Lower leg skin (tissue), 4 donors: ENCODE results near the gene PRSS1. TPM values are rescaled to one million over a fixed set of nuclear protein-coding genes. Genes with fewer than 3 reads are reported as not detected.
"Not testable (repeated sequence)": the region's sequence is repeated elsewhere in the genome, so short reads cannot be mapped to it uniquely, and the experiment has no call there.

Experiments
- DNase-seq, 2 donors: peaks; one replicate each; pipeline ENCODE4 v3.0.0-alpha.2; 2019; ENCODE audit warnings: low spot score in 2 of 2
- H3K4me3 ChIP-seq: fragments of 200-600 bp; sonication (generic); 2 replicates; pipeline ENCODE4 v1.5.1; 2017; ENCODE audit warnings: mild to moderate bottlenecking, low read depth; ENCODE audit not compliant: poor library complexity, severe bottlenecking
- POLR2A ChIP-seq, 2 donors: fragments of 450-650 bp; IDR thresholded peaks; one replicate each; pipeline ENCODE4 v1.6.1; 2016 to 2017; ENCODE audit warnings: antibody characterized with exemption in 2 of 2, mild to moderate bottlenecking in 1 of 2, moderate library complexity in 1 of 2
- WGBS, 2 donors: methylation state at CpG; one replicate each; pipeline ENCODE4 v1.1.5; 2018; 5-methylcytosine and 5-hydroxymethylcytosine counted together
- intact Hi-C: fragments of 100-400 bp; cut with DNase I; formaldehyde crosslinking; loops from one replicate; pipeline ENCODE4 v1.15.0; 2023; ENCODE audit warnings: low total_unique reads
- total RNA-seq, 4 donors: library from RNA; depleted of rRNA; stranded (reverse); fragments of >200 nt; gene quantifications; one replicate each; pipeline ENCODE4 v1.1.0, GENCODE V29; 2016
- TF ChIP-seq, protein P1 (sequence below), 3 donors: fragments of 450-650 bp; IDR thresholded peaks; one replicate each; pipeline ENCODE4 v1.5.1; 2016; ENCODE audit warnings: antibody characterized with exemption in 3 of 3, mild to moderate bottlenecking in 3 of 3, moderate library complexity in 2 of 3

PRSS1 gene
- total RNA-seq = 1 to 10 TPM in 1 of 4 donors, not detected in 3; 3.0 TPM

DNA sequence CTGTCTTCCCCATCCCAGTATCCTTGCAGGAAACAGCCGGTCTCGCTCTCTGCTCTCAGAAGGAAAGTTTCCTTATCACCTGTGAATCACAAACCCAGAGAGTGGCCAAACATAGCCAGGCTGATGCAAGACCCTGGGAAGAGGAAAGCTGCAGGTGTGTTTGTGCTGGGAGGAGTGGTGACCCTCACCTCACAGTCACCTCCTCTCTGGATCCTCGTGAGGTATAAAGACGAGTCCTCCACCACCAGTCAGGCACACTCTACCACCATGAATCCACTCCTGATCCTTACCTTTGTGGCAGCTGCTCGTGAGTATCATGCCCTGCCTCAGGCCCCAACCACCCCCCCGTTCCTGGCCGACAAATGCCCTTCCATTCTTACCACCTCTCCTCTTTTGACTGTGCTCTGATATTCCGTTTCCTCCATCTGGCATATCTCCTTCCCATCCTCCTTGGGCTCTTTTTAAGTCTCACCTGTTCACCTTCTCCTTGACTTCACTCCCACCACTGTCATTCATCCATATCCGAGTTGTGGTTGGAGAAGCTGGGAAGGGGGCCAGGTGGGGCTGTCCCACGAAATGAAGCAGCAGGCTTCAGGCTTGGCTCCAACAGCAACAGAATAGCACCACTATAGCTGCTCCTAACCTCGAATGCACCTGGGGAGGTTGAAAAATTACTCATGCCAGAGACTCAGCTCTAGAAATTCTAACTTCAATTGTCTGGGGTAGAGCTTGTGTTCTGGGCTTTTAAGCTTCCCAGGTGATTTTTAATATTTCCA lies at the start of gene PRSS1:
Gene PRSS1, plus strand, starts transcription at position 255 of the 776 bp plus-strand sequence. Its CDS starts 13 bp downstream, at position 268.
- WGBS, 2 donors = 76 to 84% methylated on average over 11 of the region's 11 CpGs
- intact Hi-C loops = no loop called here
- no peak for DNase-seq
- H3K4me3 ChIP-seq = no peak within 1 kb of the TSS
- TF ChIP-seq, protein P1, sequence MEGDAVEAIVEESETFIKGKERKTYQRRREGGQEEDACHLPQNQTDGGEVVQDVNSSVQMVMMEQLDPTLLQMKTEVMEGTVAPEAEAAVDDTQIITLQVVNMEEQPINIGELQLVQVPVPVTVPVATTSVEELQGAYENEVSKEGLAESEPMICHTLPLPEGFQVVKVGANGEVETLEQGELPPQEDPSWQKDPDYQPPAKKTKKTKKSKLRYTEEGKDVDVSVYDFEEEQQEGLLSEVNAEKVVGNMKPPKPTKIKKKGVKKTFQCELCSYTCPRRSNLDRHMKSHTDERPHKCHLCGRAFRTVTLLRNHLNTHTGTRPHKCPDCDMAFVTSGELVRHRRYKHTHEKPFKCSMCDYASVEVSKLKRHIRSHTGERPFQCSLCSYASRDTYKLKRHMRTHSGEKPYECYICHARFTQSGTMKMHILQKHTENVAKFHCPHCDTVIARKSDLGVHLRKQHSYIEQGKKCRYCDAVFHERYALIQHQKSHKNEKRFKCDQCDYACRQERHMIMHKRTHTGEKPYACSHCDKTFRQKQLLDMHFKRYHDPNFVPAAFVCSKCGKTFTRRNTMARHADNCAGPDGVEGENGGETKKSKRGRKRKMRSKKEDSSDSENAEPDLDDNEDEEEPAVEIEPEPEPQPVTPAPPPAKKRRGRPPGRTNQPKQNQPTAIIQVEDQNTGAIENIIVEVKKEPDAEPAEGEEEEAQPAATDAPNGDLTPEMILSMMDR (IDR thresholded peaks at IDR 0.05) = no peak

DNA sequence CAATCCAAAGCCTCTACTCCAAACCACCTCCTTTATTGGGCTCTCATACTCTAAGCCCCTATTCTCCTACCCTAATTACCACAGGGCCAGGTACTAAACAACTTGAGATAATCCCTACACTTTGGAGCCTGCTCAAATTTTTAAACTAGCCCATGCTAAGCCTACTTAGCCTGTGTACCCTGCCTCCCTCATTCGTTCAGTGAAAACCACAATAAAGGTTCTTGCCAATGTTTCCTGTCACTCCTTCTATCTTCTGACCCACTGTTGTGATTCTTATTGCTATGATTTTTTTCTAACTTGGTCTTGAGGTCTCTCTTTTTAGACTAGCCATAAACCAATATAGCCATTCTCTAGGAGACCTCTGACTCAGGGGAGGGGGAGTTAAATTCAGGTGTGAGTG lies 48.3 kb upstream of the PRSS1 start:
- intact Hi-C loops, DNase-seq, H3K4me3 ChIP-seq: not testable (repeated sequence)
- WGBS, 2 donors = 37 to 46% methylated on average over 1 of the region's 1 CpG

DNA sequence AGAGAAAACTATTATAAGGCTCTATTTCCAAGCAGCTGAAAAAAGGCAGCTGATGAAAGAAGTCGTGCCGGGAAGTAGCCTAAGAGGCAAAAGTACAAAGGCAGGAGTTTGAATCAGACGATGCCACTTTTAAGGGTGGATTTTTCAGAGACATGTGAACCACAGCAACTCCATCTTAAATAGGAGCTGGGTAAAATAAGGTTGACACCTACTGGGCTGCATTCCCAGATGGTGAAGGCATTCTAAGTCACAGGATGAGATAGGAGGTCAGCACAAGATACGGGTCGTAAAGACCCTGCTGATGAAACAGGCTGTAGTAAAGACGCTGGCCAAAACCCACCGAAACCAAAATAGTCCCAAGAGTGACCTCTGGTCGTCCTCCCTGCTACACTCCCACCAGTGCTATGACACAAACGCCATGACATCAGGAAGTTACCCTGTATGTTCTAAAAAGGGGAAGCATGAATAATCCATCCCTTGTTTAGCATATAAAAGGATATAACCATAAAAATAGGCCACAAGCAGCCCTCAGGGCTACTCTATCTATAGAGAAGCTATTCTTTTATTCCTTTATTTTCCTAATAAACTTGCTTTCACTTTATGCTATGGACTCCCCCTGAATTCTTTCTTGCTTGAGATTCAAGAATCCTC lies 45.5 kb upstream of the PRSS1 start:
- WGBS, 2 donors = 68 to 77% methylated on average over 9 of the region's 9 CpGs
- intact Hi-C loops = no loop called here
- TF ChIP-seq POLR2A (IDR thresholded peaks at IDR 0.05) = no peak
- DNase-seq = no peak
- H3K4me3 ChIP-seq = no peak overlapping the region

DNA sequence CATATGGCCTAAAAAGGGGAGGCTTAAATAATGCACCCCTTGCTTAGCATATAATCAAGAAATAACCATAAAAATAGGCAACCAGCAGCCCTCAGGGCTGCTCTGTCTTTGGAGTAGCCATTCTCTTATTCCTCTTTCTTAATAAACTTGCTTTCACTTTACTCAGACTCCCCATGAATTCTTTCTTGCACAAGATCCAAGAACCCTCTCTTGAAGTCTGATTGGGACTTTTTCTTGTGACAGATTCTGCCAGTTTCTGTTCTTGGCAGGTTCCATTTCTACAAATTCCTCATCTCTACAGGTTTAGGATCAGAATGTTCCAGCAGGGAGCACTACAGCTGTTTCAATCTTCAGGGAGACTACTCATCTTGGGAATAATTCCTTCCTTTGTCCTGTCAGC lies 40.5 kb upstream of the PRSS1 start:
- intact Hi-C loops, DNase-seq, H3K4me3 ChIP-seq: not testable (repeated sequence)

DNA sequence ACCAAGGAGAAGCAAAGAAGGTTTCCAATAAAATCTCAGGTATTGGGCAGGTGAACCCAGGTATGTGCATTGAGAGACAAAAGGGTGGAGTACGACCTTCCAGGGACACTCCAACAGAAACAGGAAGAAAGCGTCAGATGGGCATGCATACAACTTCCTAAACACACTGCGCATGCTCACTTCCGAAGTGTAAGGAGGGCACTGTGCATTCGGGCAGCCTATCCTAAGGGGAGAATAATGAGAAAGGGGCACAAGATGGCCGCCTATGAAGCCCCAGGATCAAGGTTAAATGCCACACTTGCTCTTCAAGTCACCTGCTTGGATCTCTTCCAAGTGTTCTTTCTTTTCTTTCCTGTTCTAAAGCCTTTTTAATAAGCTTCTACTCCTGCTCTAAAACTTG lies 39.4 kb upstream of the PRSS1 start:
- 78 to 84% methylated on average over 6 of the region's 6 CpGs for whole genome bisulfite sequencing, 2 donors
- TF ChIP-seq, protein P1 (IDR thresholded peaks at IDR 0.05) = no peak
- no peak for TF ChIP-seq POLR2A (IDR thresholded peaks at IDR 0.05)
- intact Hi-C loops = no loop called here
- no peak for DNase-seq
- H3K4me3 ChIP-seq = no peak overlapping the region

DNA sequence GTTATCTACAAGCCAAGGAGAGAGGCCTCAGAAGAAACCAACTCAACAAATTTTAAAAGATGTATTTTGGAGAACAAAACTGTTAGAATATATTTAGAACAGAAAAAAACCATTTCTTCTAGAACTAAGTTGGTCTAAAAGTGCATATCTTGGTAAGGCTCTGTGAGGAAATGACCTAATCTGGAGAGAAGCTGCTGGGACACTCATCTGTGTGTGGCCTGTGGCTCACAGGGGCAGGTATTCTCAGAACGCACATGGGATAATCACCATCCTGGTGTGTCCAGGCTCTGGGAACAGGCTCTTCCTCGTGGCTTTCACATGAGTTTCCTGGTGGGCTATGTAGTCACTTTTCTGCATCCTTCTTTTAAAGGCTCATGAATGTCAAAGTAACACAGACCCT lies 38.1 kb upstream of the PRSS1 start:
- DNase-seq = no peak
- intact Hi-C loops = no loop called here
- TF ChIP-seq, protein P1 (IDR thresholded peaks at IDR 0.05) = no peak
- TF ChIP-seq POLR2A (IDR thresholded peaks at IDR 0.05) = no peak
- no peak overlapping the region for H3K4me3 ChIP-seq
- WGBS, 2 donors = 52 to 59% methylated on average over 2 of the region's 2 CpGs

DNA sequence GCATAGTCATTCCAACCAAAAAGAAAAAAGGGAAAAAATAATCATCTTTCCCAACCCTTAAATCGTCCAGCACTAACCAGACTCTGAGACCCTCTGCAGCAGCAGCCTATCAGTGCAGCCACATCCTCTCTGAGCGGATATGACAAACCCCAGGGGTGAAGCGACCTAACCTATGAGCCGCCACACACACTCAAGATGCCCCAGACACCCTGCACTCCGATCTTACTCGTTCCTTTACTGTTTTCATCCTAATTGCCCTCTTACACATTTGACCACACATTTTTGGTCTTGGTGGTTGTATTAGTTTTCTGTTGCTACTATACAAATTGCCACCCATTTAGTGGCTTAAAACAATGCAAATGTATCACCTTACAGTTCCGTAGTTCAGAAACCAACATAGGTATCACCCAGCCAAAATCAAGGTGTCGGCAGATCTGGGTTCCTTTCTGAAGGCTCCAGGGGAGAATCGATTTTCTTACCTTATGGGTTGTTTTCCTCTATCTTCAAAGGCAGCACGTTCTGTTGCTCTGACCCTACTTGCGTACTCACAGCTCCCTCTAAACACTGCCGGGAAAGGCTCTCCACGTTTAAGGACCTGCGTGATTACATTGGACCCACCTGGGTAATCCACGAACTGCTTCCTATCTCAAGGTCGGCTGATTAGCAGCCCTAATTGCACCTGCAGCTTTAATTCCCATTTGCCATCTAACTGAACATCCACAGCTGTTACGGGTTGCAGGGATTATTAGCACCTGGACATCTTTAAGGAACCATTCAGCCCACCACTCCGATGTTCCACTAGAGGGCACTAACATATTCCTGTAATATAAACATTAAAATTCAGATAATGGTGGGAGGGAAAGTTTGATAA lies 37.3 kb upstream of the PRSS1 start:
- no peak for TF ChIP-seq POLR2A (IDR thresholded peaks at IDR 0.05)
- TF ChIP-seq, protein P1 (IDR thresholded peaks at IDR 0.05) = no peak
- DNase-seq = no peak
- intact Hi-C loops = no loop called here
- H3K4me3 ChIP-seq = no peak overlapping the region
- whole genome bisulfite sequencing, 2 donors = 63 to 68% methylated on average over 18 of the region's 18 CpGs
